GM19328 (cell line): ENCODE measurements around the gene CDH10.

Experiments used
- ATAC-seq: cut with Tn5 transposase; IDR thresholded peaks from one replicate; pipeline ENCODE4 v1.9.1; 2021; ENCODE audit warnings: mild to moderate bottlenecking, moderate library complexity; ENCODE audit not compliant: unreplicated experiment

The CDH10 gene

DNA sequence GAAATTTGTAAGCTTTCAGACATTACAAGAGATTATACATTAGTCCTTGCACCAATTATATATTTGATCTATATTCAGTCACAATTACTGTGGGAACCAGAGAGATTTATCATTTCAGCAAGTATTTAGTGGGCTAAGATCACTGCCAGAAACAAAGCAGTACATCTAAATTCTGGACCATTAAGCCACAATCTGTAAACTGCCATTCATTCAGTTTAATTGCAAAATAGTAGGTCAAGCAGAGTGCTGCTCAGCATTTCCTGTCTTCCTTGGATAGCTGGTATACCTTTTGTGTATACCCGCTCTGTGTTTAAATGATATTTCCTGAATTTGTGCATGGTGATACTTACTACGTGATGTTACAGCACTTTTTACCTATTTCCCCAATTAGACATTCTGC, 42.6 kb downstream of the CDH10 start:
- no peak for ATAC-seq

DNA sequence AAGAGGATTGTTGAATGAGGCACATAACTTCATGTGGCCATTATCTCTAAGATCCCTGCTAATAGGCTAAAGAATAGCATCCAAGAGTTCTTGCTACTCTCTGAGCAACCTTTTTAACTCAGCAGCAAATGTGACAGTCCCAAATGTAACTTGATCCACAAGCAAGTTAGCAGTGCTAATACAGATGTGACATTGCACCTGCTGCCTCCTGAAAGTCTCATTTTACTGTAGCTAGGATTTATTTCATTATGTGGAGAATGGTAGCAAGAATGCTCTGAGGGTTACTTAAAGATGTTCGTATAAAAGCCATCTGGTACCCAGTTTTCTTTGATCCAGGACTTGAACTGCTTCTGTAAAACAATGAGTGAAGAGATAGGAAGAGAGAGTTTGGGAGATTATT, 45.8 kb downstream of the CDH10 start:
- ATAC-seq: no peak

DNA sequence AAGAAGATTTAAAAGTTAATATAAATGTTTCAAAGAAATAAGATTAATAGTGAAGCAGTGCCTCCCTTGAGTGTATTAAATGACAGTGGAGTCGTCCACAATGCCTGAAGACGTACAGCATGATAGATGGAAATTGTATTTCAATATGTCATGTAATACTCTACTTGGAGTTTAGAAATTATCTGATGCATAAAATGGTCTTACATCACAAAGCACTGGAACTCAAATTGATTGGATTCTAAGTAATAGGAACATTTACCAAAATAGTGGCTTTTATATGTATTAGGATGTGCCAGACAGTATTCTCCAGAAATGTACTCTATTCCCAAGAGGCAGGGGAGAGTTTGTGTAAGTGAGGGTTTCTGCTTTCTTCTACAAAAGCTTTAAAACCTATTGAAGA, 49.4 kb downstream of the CDH10 start:
- ATAC-seq: no peak

DNA sequence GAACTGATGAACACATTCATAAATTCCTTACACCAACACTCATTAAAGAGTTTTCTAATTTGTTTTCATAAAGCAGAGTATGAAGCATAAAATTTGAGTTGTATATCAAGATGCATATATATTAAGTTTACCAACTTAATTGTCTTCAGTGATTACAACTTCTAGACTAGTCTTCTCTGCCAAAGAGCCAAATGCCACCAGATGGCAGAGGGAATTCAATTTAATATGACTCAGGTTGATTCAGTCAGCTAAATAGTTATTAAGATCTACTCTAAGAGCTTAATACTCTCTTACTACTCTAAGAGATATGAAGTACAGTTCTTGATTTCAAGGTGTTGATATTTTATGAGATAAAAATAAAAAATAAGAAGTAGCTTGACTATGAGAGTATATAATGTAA, 53.4 kb downstream of the CDH10 start:
- ATAC-seq: no peak

DNA sequence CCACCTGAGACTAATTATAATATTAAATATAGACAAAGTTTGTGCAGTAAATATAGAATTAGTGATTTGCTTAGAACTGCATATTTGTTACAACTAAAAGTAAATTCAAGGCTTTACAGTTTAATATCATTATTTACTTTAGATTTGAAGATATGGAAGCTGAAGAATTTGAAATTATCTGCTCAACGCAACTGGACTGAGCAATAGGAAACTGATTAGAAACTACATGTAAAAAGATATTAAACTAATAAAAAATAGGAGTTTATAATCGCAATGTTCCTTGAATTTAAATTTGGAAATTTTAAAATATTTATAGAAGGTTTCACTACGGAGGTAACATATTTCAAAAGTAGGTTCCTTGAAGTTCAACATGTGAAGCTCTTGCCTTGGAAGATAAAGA, 55.2 kb downstream of the CDH10 start:
- ATAC-seq: no peak

DNA sequence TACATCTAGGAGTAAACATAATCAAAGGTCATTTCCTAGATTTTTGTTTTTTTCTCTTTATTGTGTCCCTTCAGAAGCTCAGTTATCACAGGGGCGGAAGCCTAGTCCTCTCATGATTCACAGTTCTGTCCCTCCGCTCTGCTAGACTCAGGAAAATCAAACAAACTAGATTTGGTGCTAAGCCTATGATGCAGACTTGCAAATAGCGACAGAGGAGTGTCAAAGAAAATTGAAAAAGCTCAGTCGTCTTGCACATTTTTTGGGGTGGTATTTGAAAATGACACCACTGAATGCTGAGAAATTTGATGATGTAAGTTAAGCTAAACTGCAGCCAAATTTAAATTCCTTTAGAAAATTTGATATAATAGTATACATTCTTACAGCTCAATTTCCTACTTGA, 59.0 kb downstream of the CDH10 start:
- ATAC-seq: no peak

DNA sequence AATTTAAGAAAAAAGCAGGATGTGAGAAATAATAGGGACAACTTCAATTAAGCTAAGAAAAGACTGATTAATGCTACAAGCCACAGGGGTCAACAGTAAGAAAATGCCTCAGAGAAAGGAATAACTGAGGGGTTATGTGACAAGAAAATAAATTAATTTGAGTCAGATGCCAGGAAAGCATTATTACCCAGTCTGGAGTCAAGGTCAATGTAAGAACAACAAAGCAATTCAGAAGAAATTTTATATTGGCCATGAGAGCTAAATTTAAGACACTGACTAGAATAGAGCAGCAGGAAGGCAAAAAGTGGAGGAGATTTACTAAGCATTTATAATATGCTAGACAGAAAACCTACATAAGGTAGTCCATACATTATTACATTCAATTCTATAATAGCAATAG, 73.5 kb downstream of the CDH10 start:
- no peak for ATAC-seq

DNA sequence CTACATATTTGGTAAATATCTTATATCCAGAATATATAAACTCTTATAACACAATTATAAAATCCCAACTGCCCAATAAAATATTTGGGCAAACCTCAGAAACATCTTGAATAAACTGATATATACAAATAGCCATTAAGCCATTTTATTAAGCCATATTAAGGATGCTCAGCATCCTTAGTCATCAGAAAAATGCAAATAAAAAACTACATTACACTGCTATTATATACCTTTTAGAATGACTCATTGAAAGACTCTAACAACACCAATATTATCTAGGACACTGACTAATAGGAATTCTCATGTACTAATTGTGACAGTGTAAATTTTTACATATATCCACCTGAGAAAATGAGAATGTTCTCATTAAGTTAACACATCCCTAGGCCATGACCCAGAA, 77.8 kb downstream of the CDH10 start:
- no peak for ATAC-seq

DNA sequence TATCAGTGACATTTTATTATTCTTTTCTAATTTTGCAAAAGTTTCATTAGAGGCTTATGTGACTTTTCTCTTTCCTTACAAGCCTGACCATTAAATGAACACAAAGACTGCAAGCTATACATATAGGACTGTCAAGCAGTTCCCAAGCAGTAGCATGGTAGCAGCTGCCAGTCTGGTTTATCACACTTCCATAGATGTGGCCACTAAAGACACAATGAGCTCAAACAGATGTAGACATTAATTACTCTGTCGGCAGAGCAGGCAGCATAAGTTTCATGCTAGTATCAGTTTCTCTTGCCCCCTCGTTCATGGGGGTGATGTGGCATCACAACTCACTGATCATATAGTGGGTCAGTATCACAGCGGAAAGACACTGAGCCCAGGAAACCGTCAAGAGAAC, 89.5 kb downstream of the CDH10 start:
- ATAC-seq: no peak

DNA sequence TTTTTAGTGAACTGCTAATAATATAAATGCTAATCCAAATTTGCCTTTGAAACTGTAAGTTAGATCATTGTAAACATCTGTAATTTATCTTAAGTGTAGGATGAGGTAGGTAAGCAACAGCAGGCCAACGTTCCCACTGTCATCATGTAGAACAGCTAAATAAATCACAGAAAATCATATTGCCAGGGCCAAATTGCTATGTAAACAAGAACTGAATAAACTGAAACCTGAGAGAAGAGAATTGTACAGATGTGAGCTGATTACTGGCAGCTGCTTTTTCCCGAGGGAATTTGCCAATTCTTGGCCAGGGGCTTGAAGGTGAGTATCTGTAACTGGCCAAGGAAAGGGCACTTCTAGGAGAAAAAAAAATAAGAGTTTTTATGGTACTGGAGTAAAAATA, 97.6 kb downstream of the CDH10 start:
- no peak for ATAC-seq

DNA sequence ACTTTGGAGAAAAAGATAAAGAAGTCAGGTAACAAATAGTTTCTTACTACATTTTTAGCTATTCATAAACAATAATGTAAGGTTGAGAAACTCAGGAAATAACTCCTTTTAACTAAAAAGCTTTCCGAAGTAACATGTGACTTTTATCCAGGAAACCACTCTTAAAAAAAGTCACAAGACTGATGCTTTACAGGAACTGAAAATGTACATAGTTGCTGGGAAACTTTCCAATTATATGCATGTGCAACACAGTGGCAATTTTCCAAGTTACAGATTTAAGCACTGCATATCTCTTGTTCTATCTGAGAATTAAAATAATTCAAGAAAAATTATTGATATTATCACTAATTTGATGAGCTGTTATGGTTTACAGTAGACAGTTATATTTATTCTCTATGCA, 105.2 kb downstream of the CDH10 start:
- ATAC-seq: no peak

DNA sequence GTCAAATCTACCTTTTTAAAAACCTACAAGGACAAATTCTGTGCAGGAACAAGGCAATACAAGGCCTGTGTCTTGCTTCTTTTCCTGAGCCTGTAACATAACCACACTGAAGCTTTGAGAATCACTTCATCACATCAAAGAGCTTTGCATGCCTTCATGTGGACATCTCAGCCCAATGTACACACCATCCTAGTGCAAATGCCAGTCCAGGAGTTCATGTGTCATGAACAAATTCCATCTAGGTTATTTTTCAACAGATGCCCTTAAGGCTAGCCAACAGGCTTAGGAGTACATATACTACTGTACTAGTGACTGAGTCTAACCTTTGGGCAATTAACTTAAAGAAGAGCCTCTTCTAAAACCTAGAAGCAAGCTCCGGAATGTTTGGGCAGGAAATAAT, 106.4 kb downstream of the CDH10 start:
- no peak for ATAC-seq

DNA sequence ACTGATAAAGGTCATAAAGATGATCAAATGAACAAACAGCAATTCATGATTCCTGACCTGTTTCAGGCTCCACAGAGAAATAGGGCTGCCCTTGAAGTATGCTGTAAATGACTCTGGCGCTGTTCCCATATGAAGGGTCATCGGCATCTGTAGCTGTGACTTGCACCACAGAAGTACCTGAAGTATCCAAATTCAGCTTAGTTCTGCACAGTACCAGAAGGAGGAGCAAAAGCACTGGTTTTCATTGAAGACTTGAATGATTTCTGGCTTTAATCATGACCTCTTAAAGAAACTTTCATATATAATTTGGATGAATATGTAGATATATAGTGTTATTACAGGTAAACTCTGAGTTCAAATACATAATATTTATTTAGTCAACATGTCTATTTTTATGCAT, 109.1 kb downstream of the CDH10 start:
- no peak for ATAC-seq

DNA sequence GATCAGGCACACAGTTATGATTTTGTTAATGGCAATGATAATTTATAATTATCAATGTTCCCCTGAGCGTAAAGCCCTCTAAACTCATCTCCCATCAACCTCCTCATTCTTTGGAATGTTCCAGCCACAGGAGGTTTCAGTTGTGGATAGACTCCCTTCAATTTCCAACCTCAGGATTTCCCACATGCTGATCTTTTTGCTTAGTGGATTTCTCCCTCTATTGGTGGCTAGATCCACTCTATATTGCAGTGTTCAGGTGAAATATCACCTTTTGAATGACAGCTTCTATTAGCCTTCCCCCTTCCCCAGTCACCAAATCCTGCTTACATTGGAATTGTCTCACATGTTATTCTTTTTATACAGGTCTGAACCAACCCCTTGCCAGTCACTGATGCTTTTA, 113.9 kb downstream of the CDH10 start:
- ATAC-seq: no peak

DNA sequence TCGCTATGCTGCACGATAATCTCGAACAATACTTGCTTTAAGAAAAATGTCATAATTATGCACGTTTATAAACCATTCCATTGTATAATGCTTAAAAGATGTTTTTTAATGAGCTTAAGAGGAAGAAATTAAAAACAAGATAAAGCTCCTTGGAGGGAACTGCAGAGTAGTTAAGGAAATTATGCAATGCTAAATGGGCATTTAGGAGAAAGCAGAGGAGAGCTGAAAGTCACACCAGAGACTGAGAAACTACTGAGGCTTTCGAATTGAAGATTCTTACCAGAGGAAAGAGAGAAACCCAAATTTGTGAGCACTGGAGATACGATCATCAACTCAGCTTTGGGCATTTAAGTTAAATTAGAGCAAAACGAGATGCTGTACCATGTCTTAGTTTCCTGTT, 119.4 kb downstream of the CDH10 start:
- ATAC-seq: no peak

DNA sequence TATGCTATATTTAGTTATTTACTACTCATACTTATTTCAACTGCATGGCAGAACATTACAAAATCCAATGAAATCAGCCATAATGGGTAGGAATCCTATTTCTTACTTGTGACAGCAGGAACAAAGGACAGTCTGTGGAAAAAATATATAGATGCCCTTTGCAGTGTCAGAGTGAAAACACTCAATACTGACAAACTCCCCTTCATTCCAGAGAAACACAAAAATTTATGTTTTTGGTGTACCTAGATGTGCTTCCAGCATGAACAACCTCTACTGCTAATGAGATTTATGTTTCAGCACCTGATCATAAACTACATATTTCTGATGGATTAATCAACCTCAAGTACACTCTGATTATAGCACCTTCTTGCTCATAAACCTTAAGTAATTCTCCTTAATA, 132.4 kb downstream of the CDH10 start:
- ATAC-seq: no peak

DNA sequence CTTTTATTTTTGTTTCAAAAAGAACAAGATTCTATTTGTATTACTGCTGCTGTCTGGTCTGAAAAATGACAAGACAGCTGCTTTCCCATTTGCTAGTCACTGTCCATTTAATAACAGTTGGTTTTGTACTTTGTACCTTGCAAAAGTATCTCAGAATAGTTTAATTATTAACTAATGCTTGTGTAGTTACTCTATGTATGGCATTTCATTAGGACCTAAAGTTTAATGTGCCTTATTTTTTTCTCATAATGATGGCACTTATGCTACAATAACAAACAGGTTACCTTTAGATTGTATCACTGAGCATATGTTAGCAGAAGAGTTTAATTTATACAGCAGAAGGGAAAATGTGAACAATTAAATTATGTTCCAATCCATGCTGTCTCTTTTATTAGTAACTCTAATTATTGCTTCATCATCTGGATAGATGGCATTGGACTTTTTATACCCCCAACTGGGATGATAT, 134.2 kb downstream of the CDH10 start:
- no peak for ATAC-seq

DNA sequence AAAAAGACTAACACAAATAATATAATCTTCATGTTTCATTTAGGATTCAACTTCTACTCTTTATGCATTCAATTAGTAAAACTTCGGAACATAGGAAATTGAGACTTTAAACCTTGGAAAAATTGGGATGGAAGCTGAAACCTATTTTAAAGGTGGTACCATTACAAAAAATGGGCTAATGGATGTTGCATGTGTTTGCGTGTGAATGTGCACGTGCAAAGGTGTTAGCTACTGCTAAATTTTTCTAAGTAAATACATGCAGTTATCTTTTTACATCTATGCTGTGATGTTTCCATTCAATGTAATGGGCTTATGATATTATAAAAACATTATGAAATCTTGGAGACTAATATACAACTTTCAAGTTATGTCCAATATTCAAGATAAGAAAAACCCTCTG, 134.8 kb downstream of the CDH10 start:
- no peak for ATAC-seq

DNA sequence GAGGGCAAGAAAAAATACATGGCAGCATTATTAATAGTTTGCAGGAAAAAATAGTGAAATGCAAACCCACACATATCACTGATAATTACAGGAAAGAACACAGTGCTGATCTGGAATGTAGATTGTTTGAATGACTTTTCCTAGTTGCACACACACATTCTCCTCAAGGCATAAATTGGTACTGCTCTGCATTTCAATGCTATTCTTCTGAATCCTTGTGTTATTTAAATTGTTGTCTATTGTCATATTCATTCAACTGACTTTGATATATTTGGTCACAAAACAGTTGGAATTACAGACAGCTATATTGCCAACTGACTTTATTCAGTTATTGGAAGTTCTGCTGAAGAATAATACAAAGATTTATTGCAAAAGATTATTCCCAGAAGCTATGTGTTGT, 139.5 kb downstream of the CDH10 start:
- no peak for ATAC-seq

DNA sequence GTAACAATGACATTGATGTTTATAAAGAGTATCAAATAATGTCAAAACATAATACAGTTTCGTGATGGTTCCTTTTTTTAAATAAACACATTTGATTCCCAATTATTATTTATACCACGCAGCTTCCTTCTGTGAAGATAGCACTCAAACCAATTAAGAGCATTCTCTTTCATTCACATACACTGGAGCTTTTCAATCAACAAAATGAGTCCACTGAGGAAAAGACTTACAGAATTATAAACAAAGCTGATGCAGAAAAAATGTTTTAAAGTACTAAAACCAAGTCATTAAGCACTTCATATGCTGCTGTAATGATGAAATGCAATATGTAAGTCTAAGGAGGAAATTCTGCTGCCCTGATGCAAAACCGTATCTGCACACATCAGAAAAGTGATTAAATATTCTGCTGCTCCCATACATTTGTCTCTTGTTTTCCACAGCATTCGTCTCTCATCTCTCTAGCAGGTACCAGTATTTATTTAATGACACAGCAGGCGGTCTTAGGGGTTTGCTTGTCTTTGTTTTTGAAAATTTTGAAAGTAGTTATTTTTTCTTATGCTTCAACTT, 147.1 kb downstream of the CDH10 start:
- ATAC-seq: no peak

DNA sequence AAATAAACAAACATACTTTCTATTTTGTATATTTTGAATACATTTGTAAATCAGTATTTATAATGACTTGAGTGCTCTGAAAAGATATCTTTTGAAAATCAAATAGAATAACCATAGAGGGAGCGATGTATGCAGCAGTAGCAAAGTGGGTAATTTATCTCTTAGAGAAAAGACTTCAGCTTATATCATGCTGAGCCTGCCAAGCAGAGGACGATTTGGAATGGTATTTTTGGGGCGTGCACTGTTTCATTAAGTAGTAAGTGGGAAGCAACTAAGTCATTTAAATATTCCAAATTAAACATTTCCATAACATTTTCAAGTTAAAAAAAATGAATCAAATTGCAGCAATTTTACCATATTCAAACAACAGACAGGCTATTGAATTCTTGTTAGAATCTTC, 147.6 kb downstream of the CDH10 start:
- ATAC-seq: no peak

DNA sequence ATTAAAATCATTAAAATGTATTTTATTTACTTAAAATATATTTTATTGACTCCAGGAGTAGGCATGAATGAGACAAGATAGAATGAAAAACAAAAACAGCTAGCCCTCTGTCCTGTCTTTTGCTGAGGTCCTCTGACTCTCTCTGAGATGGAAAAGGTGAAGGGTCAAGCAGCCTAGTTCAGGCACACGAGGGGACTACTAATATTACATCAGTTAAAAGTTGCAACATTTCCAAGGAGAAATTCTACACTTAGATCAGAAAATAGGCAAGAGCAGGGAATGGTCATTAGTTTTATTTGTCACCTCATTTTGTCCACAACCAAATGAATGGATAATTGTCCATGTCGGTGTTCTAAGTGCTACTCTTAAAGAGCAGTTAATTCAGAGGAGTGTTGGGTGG, 148.5 kb downstream of the CDH10 start:
- ATAC-seq: no peak

DNA sequence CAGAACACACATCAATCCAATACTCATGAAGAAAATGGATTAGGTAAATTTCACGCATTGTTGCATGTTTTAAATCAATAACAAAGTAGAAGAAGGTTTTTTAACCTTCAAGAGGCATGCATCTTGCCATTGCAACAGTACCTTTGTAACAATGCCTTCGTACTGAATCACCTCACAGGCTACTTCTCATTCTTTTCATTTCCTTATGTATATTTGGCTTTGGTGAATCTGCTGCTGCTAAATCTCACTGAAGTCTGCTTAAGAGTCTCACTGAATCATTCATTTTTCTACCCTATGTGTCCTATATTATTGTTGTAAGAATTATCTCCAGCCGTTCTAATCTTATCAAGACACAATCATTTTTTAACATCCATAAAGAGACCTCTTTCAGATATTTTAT, 152.5 kb downstream of the CDH10 start:
- no peak for ATAC-seq

DNA sequence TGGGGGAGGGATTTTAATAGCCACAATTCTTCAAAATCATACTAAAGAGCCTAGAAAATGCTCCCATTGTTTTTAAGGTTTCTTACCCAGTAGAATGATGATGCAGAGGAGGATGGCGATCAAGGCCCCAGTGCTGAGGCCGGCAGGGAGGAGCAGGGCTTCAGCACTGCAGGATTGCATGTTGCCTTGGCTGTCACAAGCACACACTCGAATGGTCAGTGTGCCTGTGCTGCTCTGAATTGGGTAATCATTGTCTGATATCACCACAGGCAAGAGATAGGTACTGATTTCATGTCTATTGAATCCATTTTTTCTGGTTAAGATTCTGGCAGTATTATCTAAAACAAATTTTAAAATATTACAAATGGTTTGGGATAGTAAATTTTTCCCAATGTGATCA, 153.3 kb downstream of the CDH10 start:
- ATAC-seq: no peak
